HG03139 (cell line): ENCODE results near the gene CREBL2.
"Not testable (repeated sequence)": the region's sequence is repeated elsewhere in the genome, so short reads cannot be mapped to it uniquely, and the experiment has no call there.

Experiments
- ATAC-seq: cut with Tn5 transposase; IDR thresholded peaks from one replicate; pipeline ENCODE4 v1.9.1; 2021; ENCODE audit not compliant: unreplicated experiment

CREBL2 gene

DNA sequence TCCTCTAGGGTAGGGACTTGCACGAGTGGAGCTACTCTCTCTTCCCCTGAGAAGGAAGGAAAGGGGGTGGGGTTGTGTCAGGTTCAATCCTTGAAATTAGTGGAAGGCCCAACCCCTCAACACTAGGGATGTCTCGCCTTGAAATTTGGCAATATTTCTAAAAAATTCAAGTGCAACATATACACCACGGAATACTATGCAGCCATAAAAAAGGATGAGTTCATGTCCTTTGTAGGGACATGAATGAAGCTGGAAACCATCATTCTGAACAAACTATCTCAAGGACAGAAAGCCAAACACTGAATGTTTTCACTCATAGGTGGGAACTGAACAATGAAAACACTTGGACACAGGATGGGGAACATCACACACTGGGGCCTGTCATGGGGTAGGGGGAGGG lies 15.1 kb upstream of the CREBL2 start:
- not testable (repeated sequence) for ATAC-seq

DNA sequence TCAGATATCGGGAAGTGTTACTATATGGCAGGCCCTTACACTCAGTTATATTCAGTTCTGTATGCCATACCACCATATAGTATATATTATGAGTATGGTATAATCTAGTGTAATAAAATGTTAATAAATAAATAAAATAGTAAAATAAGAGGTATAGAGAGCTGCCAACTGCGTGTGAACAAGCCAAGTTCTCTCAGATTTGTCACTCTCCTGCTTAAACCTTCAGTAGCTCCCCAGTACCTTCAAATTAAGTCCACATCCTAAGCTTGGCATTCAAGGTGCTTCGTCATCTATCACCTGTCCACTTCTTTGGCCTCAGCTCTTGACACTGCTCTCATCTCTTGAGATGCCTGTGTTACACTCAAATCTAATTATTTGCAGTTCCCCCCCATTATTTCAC lies 12.8 kb upstream of the CREBL2 start:
- ATAC-seq = no peak

DNA sequence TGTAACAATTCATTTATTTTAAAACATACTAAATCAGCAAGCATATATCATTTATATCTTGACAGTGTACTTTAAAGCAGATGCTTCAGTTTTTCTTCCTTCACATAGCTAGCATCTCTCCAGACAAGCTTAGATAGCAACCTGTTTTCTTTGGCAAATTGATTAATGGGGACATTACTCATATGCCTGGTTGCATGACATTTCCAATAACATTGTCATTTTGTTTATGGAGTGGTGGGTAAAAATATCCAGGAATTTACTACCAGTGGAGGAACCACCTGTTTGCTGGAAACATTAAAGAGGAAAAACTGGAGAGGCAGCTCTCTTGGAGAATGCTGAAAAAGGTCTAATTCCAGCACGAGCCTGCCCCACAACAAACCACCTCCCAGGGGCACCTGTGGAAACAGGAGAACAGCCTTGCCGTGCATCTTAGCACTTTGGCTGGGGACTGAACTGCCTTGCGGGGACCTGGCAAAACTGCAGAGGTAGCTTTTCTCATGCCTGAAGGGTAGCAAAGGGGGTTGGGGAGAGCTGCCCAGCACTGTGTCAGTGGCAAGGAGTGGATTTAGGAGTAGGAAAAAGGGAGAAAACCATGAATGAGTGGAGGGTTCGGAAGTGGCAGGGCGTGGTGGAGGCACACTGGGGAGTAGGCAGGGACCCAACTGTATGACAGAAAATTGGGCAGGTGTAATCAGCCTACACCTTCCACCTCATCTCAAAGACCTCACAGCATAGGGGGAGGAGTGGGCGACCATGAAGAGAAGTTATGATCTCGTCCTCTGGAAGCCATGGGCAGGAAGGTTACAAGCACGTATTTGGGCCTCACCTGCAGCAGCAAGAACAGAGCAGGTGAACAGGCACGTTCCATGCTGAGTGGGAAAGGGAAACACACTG lies 11.7 kb upstream of the CREBL2 start:
- ATAC-seq = no peak

DNA sequence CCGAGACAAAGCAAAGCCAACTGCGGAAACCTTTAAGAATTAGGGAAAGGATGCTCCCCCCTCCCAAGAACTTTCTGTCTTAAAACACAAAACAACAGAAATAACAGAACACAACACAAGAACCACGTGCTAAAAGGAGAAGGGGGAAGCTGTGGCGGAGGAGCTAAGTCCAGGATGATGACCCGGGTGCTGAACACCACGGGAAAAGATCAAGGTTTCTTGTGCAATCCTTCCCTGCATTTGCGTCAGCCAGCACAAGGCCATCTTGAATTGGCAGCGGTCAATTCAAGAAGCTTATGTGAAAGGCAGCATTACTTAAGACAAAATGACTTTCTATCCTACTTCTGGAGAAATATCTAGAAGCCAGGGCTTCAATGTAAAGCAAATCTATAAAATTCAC lies 11.0 kb upstream of the CREBL2 start:
- no peak for ATAC-seq

DNA sequence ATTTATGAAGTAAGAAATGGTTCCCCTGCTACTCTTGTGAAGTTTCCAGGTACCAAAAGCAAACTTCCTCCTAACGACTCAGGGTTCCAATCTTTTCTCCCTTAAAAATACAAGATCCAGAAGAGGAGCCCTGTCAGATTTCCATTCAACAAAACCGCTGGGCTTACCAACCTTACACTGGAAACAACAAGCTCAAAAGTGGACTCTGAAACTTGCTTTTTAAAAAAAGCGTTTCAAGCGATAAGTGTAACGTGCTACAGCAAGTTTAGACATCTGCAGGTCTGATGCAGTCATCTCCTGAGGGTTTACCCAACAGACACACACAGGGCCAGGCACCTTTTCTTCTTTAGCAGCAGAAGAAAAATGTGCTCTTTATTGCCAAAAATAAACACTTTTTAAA lies 6.9 kb upstream of the CREBL2 start:
- ATAC-seq = no peak

DNA sequence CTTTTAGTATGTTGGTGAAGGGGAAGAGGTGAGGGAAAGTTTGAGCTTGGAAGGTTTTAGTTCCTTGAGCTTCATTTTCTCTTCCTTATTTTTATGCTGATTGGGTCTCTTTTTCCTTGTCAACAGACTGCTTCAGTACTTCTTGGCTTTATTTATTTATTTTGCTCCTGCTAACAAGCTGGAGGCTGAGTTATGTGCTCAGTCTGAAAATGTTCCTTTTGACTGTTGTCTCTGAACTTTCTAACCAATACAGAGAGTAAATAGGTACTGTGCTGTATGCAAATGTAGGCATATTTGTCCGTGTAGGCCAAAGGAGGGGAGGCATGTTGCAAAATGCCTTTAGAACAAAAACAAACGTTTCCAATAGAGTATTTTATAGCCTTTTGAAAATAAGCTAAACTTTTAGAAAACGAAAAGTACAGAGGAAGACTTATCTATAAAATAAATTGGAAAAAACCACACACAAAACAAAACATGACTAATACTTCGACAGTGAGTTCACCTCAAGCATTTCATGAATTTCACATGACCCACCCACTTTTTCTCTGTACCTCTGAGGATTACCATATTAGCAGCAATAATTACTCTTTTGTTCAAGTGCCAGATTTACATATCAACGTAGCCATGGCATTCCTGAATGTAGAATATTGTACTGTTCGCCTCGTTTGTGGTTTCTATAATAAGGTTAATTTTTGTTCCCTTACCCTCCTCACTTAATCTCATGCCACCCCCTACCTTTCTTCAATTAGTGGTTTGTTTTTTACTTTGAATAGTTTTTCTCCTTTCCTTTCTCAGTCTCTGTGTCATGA lies 4.7 kb upstream of the CREBL2 start:
- ATAC-seq = no peak

DNA sequence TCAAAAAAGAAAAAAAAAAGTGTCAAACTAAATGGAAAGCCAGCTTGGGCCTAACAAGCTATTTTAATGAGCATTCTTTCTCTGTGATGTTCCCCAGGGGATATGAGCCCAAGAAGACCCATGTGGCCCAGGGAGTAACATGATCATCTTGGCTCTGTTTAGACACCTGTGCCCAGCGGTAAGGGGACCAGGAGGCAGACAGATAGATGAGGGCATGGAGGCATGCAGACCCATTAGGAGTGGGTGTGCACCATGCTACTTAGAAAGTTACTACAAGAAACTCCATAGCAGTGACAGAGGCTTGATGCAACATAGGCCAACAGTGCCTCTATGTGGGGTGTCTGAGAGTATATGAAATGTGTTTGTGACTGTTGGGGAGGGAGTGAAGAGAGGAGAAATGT lies 3.1 kb upstream of the CREBL2 start:
- ATAC-seq = no peak

DNA sequence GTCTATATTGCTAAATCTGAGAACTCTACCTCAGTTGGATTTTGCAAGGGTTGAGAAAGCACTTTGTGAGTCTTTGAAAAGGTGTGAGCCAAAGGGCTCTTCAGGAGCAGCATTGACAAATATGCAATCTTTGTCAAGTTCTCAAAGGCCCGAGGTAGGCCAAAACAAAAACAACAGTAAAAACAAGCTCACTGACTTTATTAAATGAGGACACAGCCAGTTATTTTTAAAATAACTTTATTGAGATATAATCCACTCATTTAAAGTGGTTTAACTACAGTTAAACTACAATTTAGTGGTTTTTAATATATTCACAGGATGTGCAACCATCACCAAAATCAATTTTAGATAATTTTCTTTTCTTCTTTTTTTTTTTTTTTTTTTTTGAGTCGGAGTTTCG lies 2.0 kb upstream of the CREBL2 start:
- no peak for ATAC-seq

DNA sequence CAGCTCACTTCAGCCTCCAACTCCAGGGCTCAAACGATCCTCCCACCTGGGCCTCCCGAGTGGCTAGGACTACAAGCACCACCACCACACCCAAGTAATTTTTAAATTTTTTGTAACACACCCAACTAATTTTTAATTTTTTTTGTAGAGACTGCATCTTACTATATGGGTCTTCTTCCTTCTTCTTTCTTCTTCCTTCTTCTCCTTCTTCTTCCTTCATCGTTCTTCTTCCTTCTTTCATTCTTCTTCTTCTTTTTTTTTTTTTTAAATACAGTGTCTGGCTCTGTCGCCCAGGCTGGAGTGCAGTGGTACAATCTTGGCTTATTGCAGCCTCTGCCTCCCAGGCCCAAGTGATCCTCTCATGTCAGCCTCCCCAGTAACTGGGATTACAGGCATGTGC lies 965 bp upstream of the CREBL2 start:
- no peak for ATAC-seq

DNA sequence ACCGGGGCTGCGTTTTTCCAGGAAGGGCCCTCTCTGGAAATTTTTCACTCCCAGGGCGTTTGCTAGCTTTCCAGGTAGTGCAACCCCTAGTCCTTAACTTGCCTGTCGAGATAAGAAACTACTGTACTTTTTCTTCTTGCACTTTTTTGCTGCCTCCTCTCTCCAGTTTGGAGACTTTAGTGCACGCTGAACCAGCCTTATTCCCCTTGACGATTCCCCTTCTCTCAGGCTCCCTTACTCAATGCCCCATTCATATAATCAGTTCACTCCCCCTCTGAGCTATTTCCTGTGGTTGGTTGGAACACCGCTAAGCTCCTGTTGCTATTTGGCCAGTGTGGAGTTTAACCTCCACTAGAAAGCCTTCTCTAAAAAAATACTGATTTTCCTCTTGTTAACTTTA lies 682 bp downstream of the CREBL2 start:
- ATAC-seq = no peak

DNA sequence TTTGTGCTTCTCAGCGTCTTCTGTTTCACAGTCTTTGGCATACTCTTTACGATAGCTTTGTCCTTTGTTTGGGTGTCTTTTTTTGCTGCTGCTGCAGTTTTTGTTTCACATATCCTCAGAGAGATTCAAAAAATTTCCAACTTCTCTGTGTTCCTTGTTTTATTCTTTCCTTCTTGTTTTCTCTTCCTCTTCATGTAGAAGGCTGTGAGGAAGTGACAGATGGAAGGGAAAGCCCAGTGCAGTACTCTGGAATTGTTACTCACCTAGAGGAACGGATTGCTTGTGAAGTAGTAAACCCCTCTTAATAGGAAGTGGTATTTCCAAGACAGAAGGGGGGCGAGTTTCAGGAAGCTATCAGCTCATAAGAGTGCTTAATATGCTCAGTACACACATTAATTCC lies 1.7 kb downstream of the CREBL2 start:
- ATAC-seq = no peak

DNA sequence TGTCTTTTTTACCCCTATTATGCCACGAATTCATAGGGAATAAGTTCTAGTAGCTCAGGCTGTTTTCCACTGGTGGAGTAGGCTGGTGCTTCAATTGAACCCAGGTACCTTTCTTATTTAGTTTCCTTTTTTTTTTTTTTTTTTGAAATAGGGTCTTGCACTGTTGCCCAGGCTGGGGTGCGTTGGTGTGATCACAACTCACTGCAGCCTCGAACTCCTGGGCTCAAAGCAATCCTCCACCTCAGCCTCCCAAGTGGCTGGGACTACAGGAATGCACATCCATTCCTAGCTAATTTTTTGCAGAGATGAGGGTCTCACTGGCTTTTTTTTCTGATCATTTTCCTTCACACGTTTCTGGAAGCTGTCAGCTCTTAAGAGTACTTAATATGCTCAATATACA lies 2.7 kb downstream of the CREBL2 start:
- no peak for ATAC-seq

DNA sequence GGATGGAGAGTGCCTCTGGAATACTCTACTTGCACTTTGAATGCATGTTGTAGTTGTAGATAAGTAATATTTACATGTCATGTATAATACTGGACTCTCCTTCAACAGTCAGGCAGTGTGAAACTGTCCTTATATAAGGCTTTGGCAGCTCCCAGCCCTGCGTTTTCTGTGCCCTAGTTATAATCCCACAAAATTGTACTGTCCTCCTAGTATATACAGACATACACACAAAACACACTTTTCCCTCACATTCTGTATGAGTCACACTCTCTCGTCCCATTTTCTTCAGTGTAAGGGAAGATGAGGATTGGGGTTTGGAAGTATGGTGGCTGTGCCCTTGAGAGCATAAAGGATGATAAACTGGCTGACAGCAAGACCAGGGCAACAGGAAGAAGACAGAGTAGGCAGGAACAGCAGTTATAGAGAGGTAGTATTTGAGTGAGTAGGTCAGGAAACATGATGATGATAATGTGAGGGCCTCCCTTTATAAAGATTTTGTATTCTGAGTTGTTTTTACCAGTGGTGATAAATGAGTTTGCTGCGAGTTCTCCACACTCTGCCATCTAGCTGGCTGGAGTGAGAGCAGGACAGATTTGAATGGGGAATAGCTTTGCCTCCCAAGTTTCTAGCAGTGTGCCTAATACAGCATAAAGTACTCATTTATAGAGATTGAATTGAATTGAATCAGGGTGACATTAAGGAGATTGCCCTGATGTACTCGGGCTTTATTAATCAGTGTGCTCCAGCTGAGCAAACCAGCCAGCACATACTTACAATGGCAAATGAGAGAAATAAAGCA lies 5.0 kb downstream of the CREBL2 start:
- no peak for ATAC-seq

DNA sequence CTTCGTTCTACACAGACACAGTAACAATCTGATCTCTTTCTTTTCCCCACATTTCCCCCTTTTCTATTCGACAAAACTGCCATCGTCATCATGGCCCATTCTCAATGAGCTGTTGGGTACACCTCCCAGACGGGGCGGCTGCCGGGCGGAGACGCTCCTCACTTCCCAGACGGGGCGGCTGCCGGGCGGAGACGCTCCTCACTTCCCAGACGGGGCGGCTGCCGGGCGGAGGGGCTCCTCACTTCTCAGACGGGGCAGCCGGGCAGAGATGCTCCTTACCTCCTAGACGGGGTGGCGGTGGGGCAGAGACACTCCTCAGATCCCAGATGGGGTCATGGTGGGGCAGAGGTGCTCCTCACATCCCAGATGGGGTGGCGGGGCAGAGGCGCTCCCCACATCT lies 6.4 kb downstream of the CREBL2 start:
- ATAC-seq = not testable (repeated sequence)

DNA sequence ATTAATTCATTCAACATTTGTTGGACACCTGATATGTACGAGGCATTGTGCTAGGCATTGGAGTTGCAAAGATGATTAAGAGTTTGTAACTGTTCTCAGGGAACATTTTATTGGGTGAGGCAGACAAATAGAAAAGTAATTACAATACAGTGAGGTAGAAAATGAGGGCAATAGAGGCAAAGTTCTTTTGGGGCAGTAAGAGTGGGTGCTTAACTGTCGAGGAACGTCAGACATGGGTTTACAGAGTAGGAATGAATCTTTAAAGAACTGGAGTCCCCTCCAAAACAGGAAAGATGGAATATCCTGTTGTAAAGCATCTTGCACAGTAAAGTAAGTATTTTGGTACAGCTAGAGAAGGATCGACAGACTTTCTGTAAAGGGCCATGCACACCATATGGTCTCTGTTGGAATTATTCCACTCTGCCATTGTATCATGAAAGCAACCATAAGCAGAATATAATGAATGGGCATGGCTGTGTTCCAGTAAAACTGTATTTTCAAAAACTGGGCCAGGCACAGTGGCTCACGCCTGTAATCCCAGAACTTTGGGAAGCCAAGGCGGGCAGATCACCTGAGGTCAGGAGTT lies 9.1 kb downstream of the CREBL2 start:
- ATAC-seq = no peak

DNA sequence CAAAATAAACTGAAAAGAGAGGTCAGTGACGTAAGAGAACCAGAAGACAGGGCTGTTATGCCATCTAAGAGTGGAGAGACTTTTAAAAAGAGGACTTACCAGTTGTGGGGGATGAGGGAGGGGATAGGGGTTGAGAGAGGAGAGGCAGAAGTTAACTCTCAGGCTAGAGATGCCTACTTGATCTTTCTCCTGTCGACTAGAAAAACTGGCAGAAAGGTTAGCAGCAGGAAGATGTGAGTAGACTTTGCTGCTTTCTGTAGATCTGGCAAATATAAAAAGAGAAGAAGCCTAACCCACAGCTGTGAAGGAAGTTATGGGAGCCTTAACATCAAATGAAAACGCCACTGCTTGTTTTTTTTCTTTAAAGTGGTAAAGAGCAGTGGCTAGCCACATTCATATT lies 10.7 kb downstream of the CREBL2 start:
- ATAC-seq = no peak

DNA sequence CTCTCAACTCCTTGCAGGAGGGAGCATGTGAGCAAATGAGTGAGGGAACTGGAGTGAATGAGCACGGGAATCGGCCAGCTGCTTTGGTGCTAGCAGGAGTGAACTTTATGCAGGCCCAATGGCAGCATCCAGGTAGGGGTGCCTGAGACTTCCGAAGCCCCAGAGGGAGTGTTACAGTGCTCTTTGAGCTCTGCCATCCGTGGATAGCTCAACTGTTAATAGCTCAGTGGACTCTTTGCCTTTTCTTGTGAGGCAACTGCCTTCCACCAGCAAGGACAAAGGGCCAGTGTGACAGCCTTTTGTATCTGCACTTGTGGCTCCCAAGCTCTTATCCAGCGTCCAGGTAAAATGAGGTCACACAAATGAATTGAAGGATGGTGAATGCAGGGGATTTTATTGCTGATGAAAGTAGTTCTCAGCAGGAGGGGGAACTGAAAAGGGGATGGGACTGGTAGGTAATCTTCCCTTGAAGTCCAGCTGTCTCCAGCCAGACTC lies 12.9 kb downstream of the CREBL2 start:
- no peak for ATAC-seq

DNA sequence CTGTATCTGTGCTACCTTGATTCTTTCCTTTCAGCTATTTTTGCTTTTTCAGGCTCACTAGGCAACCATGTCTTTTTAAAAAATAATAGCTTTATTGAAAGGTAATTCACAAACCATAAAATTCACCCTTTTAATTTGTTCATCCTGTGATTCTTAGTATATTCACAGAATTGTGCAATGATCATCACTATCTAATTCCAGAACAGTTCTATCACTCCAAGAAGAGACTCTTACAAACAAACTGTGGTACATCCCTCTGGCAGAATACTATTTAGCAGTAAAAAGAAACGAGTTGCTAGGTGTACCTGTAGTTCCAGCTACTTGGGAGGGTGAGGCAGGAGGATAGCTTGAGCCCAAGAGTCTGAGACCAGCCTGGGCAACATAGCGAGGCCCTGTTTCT lies 14.8 kb downstream of the CREBL2 start:
- no peak for ATAC-seq

DNA sequence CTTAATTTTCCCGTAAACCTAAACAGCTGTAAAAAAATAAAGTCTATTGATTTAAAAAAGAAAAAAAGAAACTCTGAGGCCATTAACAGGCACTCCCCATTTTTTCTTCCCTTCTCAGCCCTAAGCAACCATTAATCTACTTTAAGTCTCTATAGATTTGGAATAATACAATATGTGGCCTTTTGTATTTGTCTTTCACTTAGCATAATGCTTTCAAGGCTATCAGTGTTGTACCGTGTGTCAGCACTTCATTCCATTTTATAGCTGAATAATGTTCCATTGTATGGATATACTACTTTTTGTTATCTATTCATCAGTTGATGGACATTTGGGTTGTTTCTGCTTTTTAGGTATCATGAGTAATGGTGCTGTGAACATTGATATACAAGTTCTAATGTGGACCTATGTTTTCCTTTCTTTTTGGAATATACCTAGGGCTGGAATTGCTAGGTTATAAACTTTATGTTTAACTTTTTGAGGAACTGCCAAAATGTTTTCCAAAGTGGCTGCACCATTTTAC lies 15.7 kb downstream of the CREBL2 start:
- ATAC-seq = no peak

DNA sequence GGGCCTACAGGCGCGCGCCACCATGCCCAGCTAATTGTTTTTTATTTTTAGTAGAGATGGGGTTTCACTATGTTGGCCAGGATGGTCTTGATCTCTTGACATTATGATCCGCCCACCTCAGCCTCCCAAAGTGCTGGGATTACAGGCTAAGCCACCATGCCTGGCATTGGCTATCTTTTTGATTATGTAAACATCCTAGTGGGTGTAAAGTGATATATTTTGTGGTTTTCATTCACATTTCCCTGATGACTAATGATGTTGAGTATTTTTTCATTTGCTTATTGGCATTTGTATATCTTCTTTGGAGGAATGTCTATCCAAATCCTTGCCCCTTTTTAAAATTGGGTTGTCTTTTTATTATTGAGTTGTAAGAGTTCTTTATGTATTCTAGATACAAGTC lies 16.3 kb downstream of the CREBL2 start:
- ATAC-seq = no peak

DNA sequence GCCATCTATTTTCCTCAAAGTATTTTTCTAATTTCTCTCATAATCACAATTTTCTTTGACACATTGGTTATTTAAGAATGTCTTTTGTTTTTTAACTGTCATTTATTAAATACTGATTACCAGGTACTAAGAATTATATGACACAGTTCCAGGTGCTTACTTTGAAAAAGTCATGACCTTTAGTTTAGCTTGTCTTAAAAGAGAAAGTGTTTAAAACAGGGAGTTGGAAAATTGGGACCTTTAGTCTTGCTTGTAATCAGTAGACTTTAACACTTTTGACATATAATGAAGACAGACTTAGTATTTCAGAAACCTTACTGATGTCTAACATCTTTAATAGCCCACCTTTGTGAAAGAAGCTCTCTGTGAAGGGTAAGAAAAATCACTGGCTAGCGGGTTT lies 19.2 kb downstream of the CREBL2 start:
- ATAC-seq = no peak
